Measurements from ENCODE around the gene NISCH. TPM values are rescaled to one million over a fixed set of nuclear protein-coding genes. Genes with fewer than 3 reads are reported as not detected.

Gene NISCH
- total and polyA plus RNA-seq, 3 donors from 2014 or later, result 166 to 327 (median 315) TPM

GRCh38 chr3:52512727-52513126 lies 57.3 kb downstream of the NISCH start:
- H3K4me1 ChIP-seq, result no peaks in the 10 kb centered on the region
- DNase-seq, result no peak
- WGBS, 2 donors, result 88% methylated on average over 17 of the region's 17 CpGs; no CpG with 5 or more reads in 1 of the 2 donors
- H3K9me3 ChIP-seq, result no peaks in the 10 kb centered on the region
- H3K27me3 ChIP-seq, result no peaks in the 10 kb centered on the region
- H3K36me3 ChIP-seq (ENCODE audit: low read depth, missing control alignments), result no peaks in the 10 kb centered on the region
- intact Hi-C loops (cut with DNase I; ENCODE audit: low total_unique reads), result no loop called here
- TF ChIP-seq POLR2A (IDR thresholded peaks at IDR 0.05), result no peak
- no peak for TF ChIP-seq CTCF (IDR thresholded peaks at IDR 0.05)
- no peak overlapping the region for H3K4me3 ChIP-seq
- no peak overlapping the region for H3K27ac ChIP-seq

DNA sequence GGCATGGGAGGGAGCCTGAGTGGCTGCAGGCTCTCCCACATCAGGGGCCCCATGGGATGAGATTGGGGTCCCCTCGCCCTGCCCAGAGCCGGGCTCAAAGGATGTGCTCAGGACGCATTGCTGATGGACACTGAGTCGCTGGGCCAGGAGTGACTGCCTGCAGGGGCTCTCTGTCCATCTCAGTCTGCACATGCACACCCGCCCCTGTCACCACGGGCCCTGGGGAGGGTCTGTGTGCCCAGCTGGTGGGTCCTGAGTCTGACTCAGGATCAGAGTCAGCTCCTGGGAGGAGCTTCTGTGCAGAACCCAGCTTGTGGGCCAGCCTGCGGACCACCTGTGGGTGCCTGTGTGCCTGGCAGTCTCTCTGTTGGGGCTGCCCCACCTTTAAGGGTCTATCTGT lies 57.9 kb downstream of the NISCH start:
- Histone ChIP-seq H3K27ac (no peak overlapping the region), H3K36me3 (ENCODE audit: low read depth, missing control alignments) (no peaks in the 10 kb centered on the region), H3K4me1 (no peaks in the 10 kb centered on the region), H3K9me3 (no peaks in the 10 kb centered on the region), H3K4me3 (no peak overlapping the region), H3K27me3 (no peaks in the 10 kb centered on the region)
- TF ChIP-seq POLR2A (IDR thresholded peaks at IDR 0.05) (no peak), CTCF (IDR thresholded peaks at IDR 0.05) (no peak)
- no peak for DNase-seq
- intact Hi-C loops (cut with DNase I; ENCODE audit: low total_unique reads), result no loop called here
- WGBS, 2 donors, result 98 to 100% methylated on average over 2 to 4 of the region's 7 CpGs

- peak; percentile 37 for DNase-seq
- 69 to 84% methylated on average over 6 to 11 of the region's 11 CpGs for WGBS, 2 donors
- Histone ChIP-seq H3K27me3 (no peaks in the 10 kb centered on the region), H3K9me3 (no peaks in the 10 kb centered on the region), H3K27ac (no peak overlapping the region), H3K36me3 (ENCODE audit: low read depth, missing control alignments) (no peaks in the 10 kb centered on the region), H3K4me3 (no peak overlapping the region), H3K4me1 (no peaks in the 10 kb centered on the region)
- TF ChIP-seq POLR2A (IDR thresholded peaks at IDR 0.05), result no peak
- TF ChIP-seq CTCF (IDR thresholded peaks at IDR 0.05), result no peak
- intact Hi-C loops (cut with DNase I; ENCODE audit: low total_unique reads), result no loop called here
Measured at GRCh38 chr3:52514576-52514975, 59.2 kb downstream of the NISCH start.

- intact Hi-C loops (cut with DNase I; ENCODE audit: low total_unique reads), result no loop called here
- H3K4me3 ChIP-seq, result no peak overlapping the region
Measured at GRCh38 chr3:52515192-52515591, 59.8 kb downstream of the NISCH start.

More at GRCh38 chr3:52515192-52515591, 59.8 kb downstream of the NISCH start:
- TF ChIP-seq CTCF (IDR thresholded peaks at IDR 0.05) (no peak), POLR2A (IDR thresholded peaks at IDR 0.05) (no peak)
- H3K9me3 ChIP-seq, result no peaks in the 10 kb centered on the region
- DNase-seq, result no peak
- no peaks in the 10 kb centered on the region for H3K4me1 ChIP-seq
- H3K27me3 ChIP-seq, result no peaks in the 10 kb centered on the region
- 51 to 66% methylated on average over 4 to 6 of the region's 6 CpGs for WGBS, 2 donors
- H3K36me3 ChIP-seq (ENCODE audit: low read depth, missing control alignments), result no peaks in the 10 kb centered on the region
- no peak overlapping the region for H3K27ac ChIP-seq

Data from testis (tissue), 3 donors.